SHP77 (cell line): Measurements from ENCODE around the gene NQO1.
A peak's percentile ranks its signal among the peaks of the same experiment; 100 is the strongest.
"Not testable (repeated sequence)": the region's sequence is repeated elsewhere in the genome, so short reads cannot be mapped to it uniquely, and the experiment has no call there.

ENCODE experiments used
- DNase-seq, 2 experiments: peaks; one replicate each; lab custom pipeline; 2025; lab: John Stamatoyannopoulos, UW

The NQO1 gene

DNA sequence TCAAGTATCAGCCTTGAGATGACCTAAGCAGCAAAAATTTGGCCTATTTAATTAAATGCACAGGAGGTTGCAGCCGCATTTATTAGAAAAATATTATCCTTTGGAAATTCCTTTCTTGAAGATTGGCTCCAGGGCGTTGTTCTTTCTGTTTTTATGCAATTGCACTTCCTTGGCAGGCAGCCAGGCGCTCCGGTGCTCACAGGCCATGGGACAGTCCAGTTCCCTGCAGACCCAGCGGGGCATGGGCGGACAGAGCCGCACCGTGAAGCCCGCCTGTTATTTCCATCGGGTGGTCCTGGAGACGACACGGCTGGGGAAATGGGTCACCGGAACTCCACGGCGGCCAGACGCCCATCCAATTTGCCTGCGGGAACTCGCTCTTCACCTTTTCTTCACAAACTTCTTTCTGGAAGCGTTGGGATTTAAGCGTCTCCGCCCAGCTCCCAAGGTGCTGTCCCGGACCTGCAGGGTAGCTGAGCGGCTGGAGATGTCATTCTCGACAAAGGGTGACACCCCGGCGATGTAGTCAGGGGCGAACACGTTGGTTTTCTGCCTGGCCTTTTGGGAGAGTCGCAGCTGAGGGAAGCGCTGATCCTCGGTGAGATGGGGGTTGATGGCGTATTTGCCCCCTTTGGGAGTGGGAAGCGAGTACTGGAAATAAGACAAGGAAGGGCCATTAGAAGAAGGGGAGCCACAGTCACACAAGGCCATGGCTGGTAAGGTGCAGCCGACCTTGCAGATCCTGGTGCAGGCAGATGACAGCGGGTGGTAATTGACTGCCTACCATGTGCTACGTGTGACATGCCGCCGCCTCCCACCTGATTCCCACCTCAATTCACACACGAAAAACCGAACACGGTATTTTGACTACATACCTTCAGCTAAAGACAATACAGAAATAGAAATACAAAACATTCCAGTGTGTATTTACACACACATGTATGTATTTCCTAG, 15.9 kb upstream of the NQO1 start:
- DNase-seq = no peak

DNA sequence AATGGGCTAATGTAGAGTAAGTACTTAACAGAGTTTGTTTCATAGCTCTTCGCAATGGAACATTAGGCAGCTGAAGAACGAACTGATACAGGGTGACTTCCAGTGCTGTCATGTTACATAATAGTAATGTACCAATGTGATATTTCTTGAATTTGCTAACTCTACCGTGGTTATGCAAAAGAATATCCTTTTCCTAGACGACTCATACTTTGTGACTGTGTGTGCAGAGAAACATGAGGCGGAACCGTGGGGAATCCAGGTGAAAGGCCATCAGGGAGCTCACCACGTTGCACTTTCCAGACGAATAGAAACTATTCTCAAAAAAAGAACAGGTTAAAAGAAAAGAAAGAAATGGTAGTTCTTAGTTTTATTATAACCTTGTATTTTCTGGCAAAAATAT, 15.2 kb upstream of the NQO1 start:
- DNase-seq = no peak

DNA sequence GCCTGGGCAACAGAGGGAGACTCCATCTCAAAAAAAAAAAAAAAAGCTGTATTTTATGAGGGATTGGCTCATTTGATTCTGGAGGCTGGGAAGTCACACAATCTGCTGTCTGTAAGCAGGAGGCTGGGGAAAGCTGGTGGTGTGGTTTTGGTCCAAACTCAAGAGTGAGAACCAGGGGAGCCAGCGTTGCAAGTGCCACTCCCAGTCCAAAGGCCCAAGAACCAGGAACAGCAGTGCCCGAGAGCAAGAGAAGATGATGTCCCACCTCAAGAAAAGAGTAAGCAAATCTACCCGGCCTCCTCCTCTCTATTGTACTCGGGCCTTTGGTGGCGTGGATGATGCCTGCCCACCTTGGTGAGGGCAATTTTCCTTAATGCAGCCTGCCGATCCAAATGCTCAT, 5.7 kb upstream of the NQO1 start:
- DNase-seq = no peak

GRCh38 chr16:69731280-69731679, 4.9 kb upstream of the NQO1 start:
- DNase-seq = not testable (repeated sequence)

- DNase-seq = not testable (repeated sequence)
Measured at GRCh38 chr16:69729030-69729429, 2.7 kb upstream of the NQO1 start.

DNA sequence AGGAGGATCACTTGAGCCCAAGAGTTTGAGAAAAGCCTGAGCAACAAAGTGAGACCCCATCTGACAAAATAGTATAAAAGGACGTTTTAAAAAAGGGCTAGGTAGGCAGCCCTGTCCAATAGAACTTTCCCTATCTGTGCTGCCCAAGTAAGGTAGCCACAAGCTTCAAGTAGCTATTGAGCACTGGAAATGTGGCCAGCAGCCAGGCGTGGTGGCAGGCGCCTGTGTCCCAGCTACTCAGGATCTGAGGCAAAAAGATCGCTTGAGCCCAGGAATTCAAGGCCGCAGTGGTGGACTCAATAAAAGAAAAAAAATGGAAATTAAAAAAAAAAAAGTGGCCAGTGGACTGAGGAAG, 1.5 kb upstream of the NQO1 start:
- peak; percentile 64 to 78 for DNase-seq

- DNase-seq = peak in 1 of 2 experiments; percentile 14
Measured at GRCh38 chr16:69725480-69726312, 664 bp downstream of the NQO1 start.

DNA sequence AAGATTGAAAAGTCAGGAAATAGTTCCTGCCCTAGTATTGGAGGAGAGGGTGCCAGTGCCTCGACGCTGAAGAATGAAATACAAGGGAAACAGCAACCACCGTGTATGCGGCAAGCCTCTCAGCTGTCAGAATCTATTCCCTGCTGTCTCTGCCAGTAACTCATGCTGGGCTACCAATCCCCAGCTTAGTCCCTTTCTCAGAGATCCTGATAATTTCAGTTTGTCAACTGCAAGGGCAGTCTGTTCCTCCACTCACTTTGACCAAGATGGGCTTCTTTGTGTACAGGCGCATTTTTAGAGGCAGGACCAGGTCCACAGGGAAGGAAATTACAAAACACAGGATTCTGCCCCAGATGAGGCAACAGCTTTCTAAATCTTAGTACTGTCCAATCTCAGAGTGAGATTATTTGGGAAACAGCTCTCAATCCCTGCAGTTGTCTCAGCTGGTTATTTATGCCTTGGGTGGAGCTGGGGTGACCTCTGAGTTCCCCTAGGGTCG, 1.3 kb downstream of the NQO1 start:
- DNase-seq = no peak

DNA sequence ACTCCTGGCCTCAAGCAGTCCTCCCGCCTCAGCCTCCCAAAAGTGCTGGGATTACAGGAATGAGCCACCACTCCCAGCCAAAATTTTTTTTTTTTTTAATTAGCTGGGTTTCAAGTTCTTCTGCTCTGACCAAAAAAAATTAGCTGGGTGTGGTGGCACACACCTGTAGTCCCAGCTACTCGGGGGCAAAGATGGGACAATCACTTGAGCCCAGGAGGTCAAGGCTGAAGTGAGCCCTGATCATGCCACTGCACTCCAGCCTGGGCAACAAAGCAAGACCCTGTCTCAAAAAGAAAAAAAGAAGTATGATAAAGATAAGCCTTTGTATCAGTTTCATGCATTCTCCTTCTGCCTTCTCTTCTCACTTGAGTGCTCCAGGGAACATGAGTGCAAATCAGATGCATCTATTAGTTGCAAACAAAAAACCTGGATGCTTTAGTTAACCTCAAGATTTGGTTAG, 1.9 kb downstream of the NQO1 start:
- DNase-seq = no peak

DNA sequence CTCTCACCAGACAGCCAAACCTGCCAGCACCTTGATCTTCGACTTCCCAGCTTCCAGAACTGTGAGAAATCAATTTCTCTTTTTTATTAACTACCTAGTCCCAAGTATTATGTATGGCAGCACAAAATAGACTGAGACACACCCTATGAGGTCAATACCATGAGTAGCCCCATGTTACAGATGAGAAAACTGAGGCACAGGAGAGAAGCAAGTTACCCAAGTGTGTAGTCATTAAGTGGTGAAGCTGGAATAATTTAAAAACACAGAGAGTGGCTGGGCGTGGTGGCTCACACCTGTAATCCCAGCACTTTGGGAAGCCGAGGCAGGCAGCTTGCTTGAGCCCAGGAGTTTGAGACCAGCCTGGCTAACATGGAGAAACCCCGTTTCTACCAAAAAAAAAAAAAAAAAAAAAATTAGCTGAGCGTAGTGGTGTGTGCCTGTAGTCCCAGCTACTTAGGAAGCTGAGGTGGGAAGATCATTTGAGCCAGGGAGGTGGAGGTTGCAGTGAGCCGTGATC, 4.9 kb downstream of the NQO1 start:
- DNase-seq = no peak

DNA sequence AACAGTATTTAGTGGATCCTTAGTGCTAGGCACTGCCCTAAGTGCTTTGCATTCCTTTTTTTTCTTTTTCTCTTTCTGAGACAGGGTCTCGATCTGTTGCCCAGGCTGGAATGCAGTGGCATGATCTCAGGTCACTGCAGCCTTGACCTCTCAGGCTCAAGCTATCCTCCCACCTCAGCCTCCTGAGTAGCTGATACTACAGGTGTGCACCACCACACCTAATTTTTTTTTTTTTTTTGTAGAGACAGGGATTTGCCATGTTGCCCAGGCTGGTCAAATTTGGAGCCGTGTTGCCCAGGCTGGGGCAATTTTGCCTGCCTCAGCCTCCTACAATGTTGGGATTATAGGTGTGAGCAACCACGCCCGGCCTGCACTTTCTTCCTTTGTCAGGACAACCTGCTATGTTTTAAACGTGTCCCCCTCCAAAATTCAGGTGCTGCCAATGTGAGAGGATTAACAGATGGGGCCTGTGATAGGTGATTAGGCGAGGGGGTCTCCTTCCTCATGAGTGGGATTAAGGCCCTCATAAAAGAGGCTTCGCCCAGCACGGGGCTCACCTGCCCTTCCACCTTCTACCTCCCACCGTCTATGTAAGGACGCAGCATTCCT, 5.4 kb downstream of the NQO1 start:
- DNase-seq = no peak

DNA sequence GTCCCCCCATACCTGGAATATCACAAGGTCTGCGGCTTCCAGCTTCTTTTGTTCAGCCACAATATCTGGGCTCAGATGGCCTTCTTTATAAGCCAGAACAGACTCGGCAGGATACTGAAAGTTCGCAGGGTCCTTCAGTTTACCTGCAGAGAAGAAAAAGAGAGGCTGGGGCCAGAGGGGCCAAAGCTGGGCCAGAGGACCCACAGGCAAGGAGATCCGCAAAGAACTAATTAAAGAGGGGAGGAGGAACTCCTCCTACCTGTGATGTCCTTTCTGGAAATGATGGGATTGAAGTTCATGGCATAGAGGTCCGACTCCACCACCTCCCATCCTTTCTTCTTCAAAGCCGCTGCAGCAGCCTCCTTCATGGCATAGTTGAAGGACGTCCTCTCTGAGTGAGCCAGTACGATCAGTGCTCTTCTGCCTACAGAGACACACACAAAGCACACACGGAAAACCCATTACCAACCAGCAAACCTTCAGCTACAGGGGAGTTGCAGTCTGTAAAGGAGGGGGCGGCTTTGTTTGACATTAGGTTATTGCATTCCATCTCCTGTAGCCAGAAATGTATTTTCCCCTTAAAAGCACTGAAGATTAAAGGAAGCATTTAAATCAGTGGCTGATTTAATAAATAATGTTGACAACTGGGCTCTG, 8.1 kb downstream of the NQO1 start:
- DNase-seq = no peak

- no peak for DNase-seq
Measured at GRCh38 chr16:69717066-69717465, 9.3 kb downstream of the NQO1 start.

- no peak for DNase-seq
Measured at GRCh38 chr16:69712914-69713581, 13.3 kb downstream of the NQO1 start.

- no peak for DNase-seq
Measured at GRCh38 chr16:69712277-69712676, 14.1 kb downstream of the NQO1 start.

DNA sequence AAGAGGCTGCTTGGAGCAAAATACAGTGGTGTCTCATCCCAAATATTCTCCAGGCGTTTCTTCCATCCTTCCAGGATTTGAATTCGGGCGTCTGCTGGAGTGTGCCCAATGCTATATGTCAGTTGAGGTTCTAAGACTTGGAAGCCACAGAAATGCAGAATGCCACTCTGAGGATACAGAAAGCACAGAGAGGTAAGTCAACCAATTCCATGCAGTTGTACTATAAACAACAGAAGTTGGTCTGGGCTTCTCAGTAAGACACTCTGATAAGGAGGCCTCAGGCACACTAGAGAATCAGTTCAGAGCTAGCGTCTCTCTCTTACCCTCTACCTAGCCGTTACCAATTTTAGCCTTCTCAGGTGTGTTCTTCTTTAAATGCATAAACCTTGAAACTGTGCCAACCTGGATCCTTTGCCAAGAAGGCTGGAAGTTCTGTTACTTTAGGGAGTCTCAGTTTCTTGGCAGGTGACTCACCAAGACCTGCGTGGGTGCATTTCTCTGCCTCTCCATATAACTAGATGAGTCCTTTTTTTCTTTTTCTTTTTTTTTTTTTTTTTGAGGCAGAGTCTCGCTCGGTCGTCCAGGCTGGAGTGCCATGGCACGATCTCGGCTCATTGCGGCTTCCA, 15.1 kb downstream of the NQO1 start:
- no peak for DNase-seq

DNA sequence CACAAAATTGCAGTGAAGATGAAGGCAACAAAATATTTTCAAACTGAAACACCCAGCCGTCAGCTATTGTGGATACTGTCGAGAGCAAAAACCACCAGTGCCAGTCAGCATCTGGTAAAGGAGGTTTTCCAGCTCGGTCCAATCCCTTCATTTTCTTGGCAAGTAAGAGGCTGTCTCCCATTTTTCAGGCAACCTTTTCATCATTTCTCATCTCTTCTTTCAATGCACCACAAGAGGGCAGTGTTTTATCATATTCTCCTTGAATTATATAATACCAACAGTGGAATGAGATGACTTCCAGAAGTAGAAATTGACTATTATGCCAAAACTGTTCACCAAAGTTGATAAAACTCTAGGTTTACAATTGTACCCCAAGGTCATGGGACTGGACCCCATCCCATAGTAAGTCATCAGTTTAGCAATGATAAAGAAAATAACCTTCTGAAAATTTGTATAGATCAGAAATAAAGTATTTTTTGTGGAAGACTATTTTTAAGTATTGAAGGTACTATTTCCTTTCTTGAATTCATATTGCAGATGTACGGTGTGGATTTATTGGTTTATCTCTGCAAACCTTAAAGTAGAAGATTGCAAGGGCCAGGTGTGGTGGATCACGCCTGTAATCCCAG, 16.8 kb downstream of the NQO1 start:
- DNase-seq = peak; percentile 40 to 69

- DNase-seq = no peak
Measured at GRCh38 chr16:69707920-69708683, 18.3 kb downstream of the NQO1 start.

DNA sequence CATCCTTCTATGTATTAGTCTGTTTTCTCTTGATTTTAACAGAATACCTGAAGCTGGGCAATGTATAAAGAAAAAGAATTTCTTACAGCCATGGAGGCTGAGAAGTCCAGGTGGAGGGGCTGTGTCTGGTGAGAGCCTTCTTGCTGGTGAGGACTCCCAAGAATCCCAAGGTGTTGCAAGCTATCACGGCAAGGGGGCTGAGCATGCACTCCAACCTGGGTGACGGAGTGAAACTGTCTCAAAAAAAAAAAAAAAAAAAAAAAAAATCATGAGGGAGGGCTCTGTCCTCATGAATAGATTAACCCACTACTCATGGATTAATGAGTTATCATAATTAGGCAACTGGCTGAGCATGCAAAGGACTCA, 19.4 kb downstream of the NQO1 start:
- DNase-seq = no peak
